ENCODE data around the gene PRDM1. TPM values are rescaled to one million over a fixed set of nuclear protein-coding genes. Genes with fewer than 3 reads are reported as not detected.
"Not testable (repeated sequence)": the region's sequence is repeated elsewhere in the genome, so short reads cannot be mapped to it uniquely, and the experiment has no call there.

Gene PRDM1
- total RNA-seq, 4 donors from 2014 or later: 18.3 to 75.8 (median 35.4) TPM

DNA sequence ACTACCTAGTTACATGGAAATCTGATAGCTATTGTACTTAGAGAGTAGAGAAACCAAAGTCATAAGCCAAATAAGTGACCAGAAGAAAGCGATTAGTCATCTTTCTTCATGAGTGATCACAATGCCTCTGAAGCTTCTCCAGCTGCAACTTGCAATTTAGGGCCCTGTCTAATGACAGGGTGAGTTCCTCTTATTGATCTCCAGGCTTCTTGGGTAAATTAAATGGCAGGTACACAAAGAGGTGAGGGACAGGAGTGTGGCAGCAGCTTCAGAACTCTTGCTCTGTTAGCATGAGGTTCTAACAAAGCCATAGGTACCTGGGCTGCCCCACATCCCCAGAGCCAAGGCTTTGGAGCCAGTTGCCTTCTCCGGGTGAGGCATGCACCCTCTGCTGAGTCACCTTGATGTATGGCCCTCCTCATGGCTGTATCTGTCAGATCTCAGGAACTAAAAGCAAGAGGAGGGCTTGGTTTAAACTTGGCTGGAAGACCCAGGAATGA lies 60.8 kb downstream of the PRDM1 start:
- WGBS, 2 donors: 57 to 69% methylated on average over 1 to 2 of the region's 2 CpGs
- no peak for DNase-seq
- Histone ChIP-seq H3K27me3 (no peaks in the 10 kb centered on the region), H3K36me3 (no peaks in the 10 kb centered on the region), H3K4me1 (peaks cover 0 to 12% (median 5%) of the 10 kb centered on the region in 3 donors), H3K27ac (no peak overlapping the region), H3K4me3 (no peak overlapping the region), H3K9me3 (no peaks in the 10 kb centered on the region)
- TF ChIP-seq POLR2A (IDR thresholded peaks at IDR 0.05): no peak
- intact Hi-C loops (cut with DNase I): no loop called here

DNA sequence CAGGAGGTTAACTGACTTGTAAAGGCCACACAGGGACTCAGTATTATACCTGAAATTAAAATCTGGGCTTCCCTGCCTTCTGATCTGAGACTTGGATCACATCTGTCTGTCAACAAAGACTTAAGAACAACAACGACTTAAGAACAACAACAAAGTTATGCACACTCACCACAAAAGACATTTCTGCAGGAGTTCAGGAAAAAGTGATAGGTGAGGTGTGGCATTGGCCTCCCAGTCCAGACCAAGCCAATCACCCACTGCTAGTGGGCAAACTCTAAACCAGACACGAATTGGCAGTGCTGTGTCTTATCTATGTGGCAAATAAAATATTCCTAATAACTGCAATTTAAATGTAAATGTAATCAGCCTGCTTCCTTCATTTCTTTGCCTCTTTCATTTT lies 61.3 kb downstream of the PRDM1 start:
- intact Hi-C loops (cut with DNase I): no loop called here
- no peak for DNase-seq
- Histone ChIP-seq H3K27me3 (no peaks in the 10 kb centered on the region), H3K4me3 (no peak overlapping the region), H3K36me3 (no peaks in the 10 kb centered on the region), H3K4me1 (peaks cover 0 to 6% (median 0%) of the 10 kb centered on the region in 3 donors), H3K27ac (no peak overlapping the region), H3K9me3 (no peaks in the 10 kb centered on the region)
- 77 to 78% methylated on average over 1 of the region's 2 CpGs for WGBS, 2 donors
- TF ChIP-seq POLR2A (IDR thresholded peaks at IDR 0.05) (no peak), CTCF (IDR thresholded peaks at IDR 0.05) (no peak)

- Histone ChIP-seq H3K4me1 (no peaks in the 10 kb centered on the region), H3K36me3 (no peaks in the 10 kb centered on the region), H3K27me3 (no peaks in the 10 kb centered on the region), H3K9me3 (no peaks in the 10 kb centered on the region), H3K27ac (no peak overlapping the region), H3K4me3 (no peak overlapping the region)
- no peak for TF ChIP-seq CTCF (IDR thresholded peaks at IDR 0.05)
- TF ChIP-seq POLR2A (IDR thresholded peaks at IDR 0.05): no peak
- 71 to 93% methylated on average over 1 of the region's 1 CpG for WGBS, 2 donors
- DNase-seq: no peak
- intact Hi-C loops (cut with DNase I): no loop called here
Observed at GRCh38 chr6:106149472-106150069, 63.4 kb downstream of the PRDM1 start.

- WGBS, 2 donors: 72 to 83% methylated on average over 3 of the region's 3 CpGs
- H3K4me1 ChIP-seq; intact Hi-C loops (cut with DNase I); DNase-seq; H3K27me3 ChIP-seq; H3K36me3 ChIP-seq; H3K4me3 ChIP-seq; H3K9me3 ChIP-seq; H3K27ac ChIP-seq: not testable (repeated sequence)
Observed at GRCh38 chr6:106152476-106152875, 66.3 kb downstream of the PRDM1 start.

DNA sequence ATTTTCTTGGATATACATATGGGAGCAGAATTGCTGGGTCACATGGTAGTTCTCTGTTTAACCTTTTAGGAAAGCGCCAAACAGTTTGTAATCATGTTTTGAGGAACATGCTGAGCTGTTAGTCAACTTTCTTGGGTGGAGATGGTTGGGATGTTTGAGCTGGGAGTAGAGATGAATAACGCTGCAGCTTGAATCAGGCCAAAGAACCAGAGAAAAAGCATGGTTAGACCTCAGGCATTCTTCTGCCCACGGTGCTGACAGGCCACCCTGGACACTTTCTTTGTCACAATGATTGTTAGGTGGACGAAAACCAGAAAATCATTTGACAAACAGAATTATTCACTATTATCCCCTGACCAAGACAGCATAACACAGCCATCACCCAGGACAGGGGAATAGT lies 66.8 kb downstream of the PRDM1 start:
- H3K4me3 ChIP-seq: no peak overlapping the region
- H3K9me3 ChIP-seq: no peaks in the 10 kb centered on the region
- no peak overlapping the region for H3K27ac ChIP-seq
- H3K36me3 ChIP-seq: no peaks in the 10 kb centered on the region
- 76 to 86% methylated on average over 3 of the region's 4 CpGs for WGBS, 2 donors
- H3K4me1 ChIP-seq: no peaks in the 10 kb centered on the region
- no peak for DNase-seq
- no peaks in the 10 kb centered on the region for H3K27me3 ChIP-seq
- intact Hi-C loops (cut with DNase I): no loop called here
- TF ChIP-seq CTCF (IDR thresholded peaks at IDR 0.05) (no peak), POLR2A (IDR thresholded peaks at IDR 0.05) (no peak)

- Histone ChIP-seq H3K27me3 (no peaks in the 10 kb centered on the region), H3K9me3 (no peaks in the 10 kb centered on the region), H3K36me3 (no peaks in the 10 kb centered on the region), H3K4me1 (no peaks in the 10 kb centered on the region), H3K27ac (no peak overlapping the region), H3K4me3 (no peak overlapping the region)
- intact Hi-C loops (cut with DNase I): no loop called here
- DNase-seq: no peak
- WGBS, 2 donors: 96 to 100% methylated on average over 5 to 8 of the region's 8 CpGs
- no peak for TF ChIP-seq POLR2A (IDR thresholded peaks at IDR 0.05)
- TF ChIP-seq CTCF (IDR thresholded peaks at IDR 0.05): no peak
Observed at GRCh38 chr6:106154326-106154725, 68.2 kb downstream of the PRDM1 start.

All from esophagus squamous epithelium (tissue), 5 donors.